HEK293 (cell line): Measurements from ENCODE around the gene NPTN.

Experiments used
- CTCF ChIA-PET: fragments of 350-600 bp; formaldehyde crosslinking; extraction: SDS; loops from one replicate; lab custom pipeline; 2021; ENCODE audit warnings: antibody characterized with exemption; lab: Yijun Ruan, JAX
- POLR2A ChIA-PET: fragments of 300-600 bp; formaldehyde crosslinking; extraction: SDS; loops from one replicate; lab custom pipeline; 2020; ENCODE audit warnings: antibody characterized with exemption, inconsistent platforms; lab: Yijun Ruan, JAX
- H3K27ac ChIP-seq: fragments of 200-500 bp; sonication (Bioruptor generic); 2 replicates; pipeline ENCODE4 v1.5.1; 2014; ENCODE audit warnings: low read depth, low read length, control low read depth, inconsistent platforms; ENCODE audit errors: extremely low read depth
- H3K36me3 ChIP-seq, 2 experiments: fragments of 200-500 bp in 1 of 2; sonication (Bioruptor generic) in 1 of 2; 1 replicate in 1 of 2; 2 replicates in 1 of 2; pipeline ENCODE4 v1.5.1; 2014 to 2017; ENCODE audit warnings: inconsistent platforms in 2 of 2, low read length in 2 of 2; ENCODE audit not compliant: control insufficient read depth in 2 of 2, insufficient read depth in 1 of 2
- H3K4me1 ChIP-seq: fragments of 200-500 bp; sonication (Bioruptor generic); 2 replicates; pipeline ENCODE4 v1.5.1; 2014; ENCODE audit warnings: mild to moderate bottlenecking, low read length, inconsistent platforms; ENCODE audit not compliant: control insufficient read depth, insufficient read depth
- H3K4me3 ChIP-seq: 2 replicates; pipeline ENCODE4 v1.5.1; 2011; ENCODE audit warnings: low read depth, mild to moderate bottlenecking, control low read depth, low read length, moderate library complexity
- H3K9me3 ChIP-seq: fragments of 200-500 bp; sonication (Bioruptor generic); 2 replicates; pipeline ENCODE4 v1.5.1; 2014; ENCODE audit warnings: low read depth, low read length, inconsistent platforms; ENCODE audit not compliant: control insufficient read depth, insufficient read depth
- KLF1 ChIP-seq: fragments of 450-650 bp; formaldehyde crosslinking; IDR thresholded peaks from 2 replicates; pipeline ENCODE4 v1.5.1; 2016; ENCODE audit warnings: missing biosample characterization, missing genetic modification characterization
- PRDM10 ChIP-seq: fragments of 450-650 bp; formaldehyde crosslinking; IDR thresholded peaks from 2 replicates; pipeline ENCODE4 v1.5.1; 2016; ENCODE audit warnings: missing biosample characterization, missing genetic modification characterization
- SCRT2 ChIP-seq: fragments of 450-650 bp; formaldehyde crosslinking; IDR thresholded peaks from 2 replicates; pipeline ENCODE4 v1.5.1; 2016; ENCODE audit warnings: missing biosample characterization, missing genetic modification characterization
- SETDB1 ChIP-seq: IDR thresholded peaks from one replicate; pipeline ENCODE4 v1.6.1; 2017; ENCODE audit warnings: mild to moderate bottlenecking, low read length, moderate library complexity, mixed read lengths; ENCODE audit not compliant: insufficient read length
- WT1 ChIP-seq: fragments of 450-650 bp; formaldehyde crosslinking; IDR thresholded peaks from 2 replicates; pipeline ENCODE4 v1.5.1; 2016; ENCODE audit warnings: missing biosample characterization, missing genetic modification characterization
- ZBTB6 ChIP-seq: fragments of 450-650 bp; formaldehyde crosslinking; IDR thresholded peaks from 2 replicates; pipeline ENCODE4 v1.5.1; 2017; ENCODE audit warnings: missing biosample characterization, missing genetic modification characterization
- ZFP3 ChIP-seq: fragments of 450-650 bp; formaldehyde crosslinking; IDR thresholded peaks from 2 replicates; pipeline ENCODE4 v1.5.1; 2016; ENCODE audit warnings: low read depth, missing biosample characterization, missing genetic modification characterization
- ZNF138 ChIP-seq: fragments of 450-650 bp; formaldehyde crosslinking; IDR thresholded peaks from 2 replicates; pipeline ENCODE4 v1.5.1; 2016; ENCODE audit warnings: missing biosample characterization, missing genetic modification characterization, borderline replicate concordance
- ZNF239 ChIP-seq: fragments of 450-650 bp; formaldehyde crosslinking; IDR thresholded peaks from 2 replicates; pipeline ENCODE4 v1.5.1; 2016; ENCODE audit warnings: missing biosample characterization, missing genetic modification characterization
- ZNF354C ChIP-seq: fragments of 450-650 bp; formaldehyde crosslinking; IDR thresholded peaks from 2 replicates; pipeline ENCODE4 v1.5.1; 2016; ENCODE audit warnings: missing biosample characterization, missing genetic modification characterization, low read depth, borderline replicate concordance
- ZNF394 ChIP-seq: fragments of 450-650 bp; formaldehyde crosslinking; IDR thresholded peaks from 2 replicates; pipeline ENCODE4 v1.5.1; 2016; ENCODE audit warnings: missing biosample characterization, missing genetic modification characterization, mild to moderate bottlenecking, moderate library complexity, borderline replicate concordance
- ZNF423 ChIP-seq: fragments of 450-650 bp; formaldehyde crosslinking; IDR thresholded peaks from 2 replicates; pipeline ENCODE4 v1.5.1; 2016; ENCODE audit warnings: missing biosample characterization, missing genetic modification characterization
- ZNF549 ChIP-seq: fragments of 450-650 bp; IDR thresholded peaks from 2 replicates; pipeline ENCODE4 v1.5.1; 2018; ENCODE audit warnings: missing biosample characterization, missing genetic modification characterization, mild to moderate bottlenecking, inconsistent platforms, moderate library complexity
- ZNF621 ChIP-seq: fragments of 450-650 bp; formaldehyde crosslinking; IDR thresholded peaks from 2 replicates; pipeline ENCODE4 v1.5.1; 2017; ENCODE audit warnings: missing biosample characterization, missing genetic modification characterization

NPTN gene

GRCh38 chr15:73633111-73633990 lies at the start of gene NPTN (continued):
- TF ChIP-seq ZFP3 (tag by site-specific recombination) (0 out of 2 replicates have a peak, but pooled peaks have one; percentile 22), ZNF394 (tag by site-specific recombination) (peak; percentile 73; the same call in 1 of the 2 replicates), SCRT2 (tag by site-specific recombination) (no peak)

GRCh38 chr15:73682600-73683090 lies 49.5 kb upstream of the NPTN start:
- Histone ChIP-seq H3K27ac (no peak overlapping the region), H3K9me3 (no peaks in the 10 kb centered on the region), H3K4me3 (no peak overlapping the region), H3K4me1 (peaks cover 19% of the 10 kb centered on the region), H3K36me3 (no peaks in the 10 kb centered on the region)
- ChIA-PET POLR2A (interaction anchor here (1.2 kb wide), 1 partner anchor 48 kb away, joined by 4 read pairs; no protein-coding TSS in a partner anchor), CTCF (interaction anchor here (0.6 to 14.1 kb wide), 8 partner anchors 10 to 187 kb away, joined by 3 to 261 read pairs (median 4); partner anchors contain the start of gene NPTN)
- TF ChIP-seq ZNF354C (no peak), KLF1 (tag by site-specific recombination) (peak; percentile 51)

- TF ChIP-seq PRDM10 (tag by site-specific recombination) (peak; percentile 97), ZNF394 (tag by site-specific recombination) (no peak)
- Histone ChIP-seq H3K9me3 (no peaks in the 10 kb centered on the region), H3K36me3 (no peaks in the 10 kb centered on the region), H3K4me1 (peaks cover 19% of the 10 kb centered on the region), H3K4me3 (no peak overlapping the region), H3K27ac (no peak overlapping the region)
- POLR2A ChIA-PET = no interaction called here
- CTCF ChIA-PET = interaction anchor here (1.0 to 14.1 kb wide), 3 partner anchors 17 to 47 kb away, joined by 3 to 261 read pairs (median 94); partner anchors contain the start of gene NPTN
These were observed 48.8 kb upstream of the NPTN start for GRCh38 chr15:73681856-73682599.

GRCh38 chr15:73681063-73681462 lies 47.9 kb upstream of the NPTN start:
- TF ChIP-seq ZBTB6 (tag by site-specific recombination) (no peak), ZNF621 (no peak), ZFP3 (tag by site-specific recombination) (no peak), ZNF423 (tag by site-specific recombination) (no peak), ZNF138 (tag by site-specific recombination) (no peak), ZNF239 (tag by site-specific recombination) (no peak), WT1 (tag by site-specific recombination) (no peak), ZNF549 (tag by site-specific recombination) (no peak), SETDB1 (no peak)
- POLR2A ChIA-PET = no interaction called here
- CTCF ChIA-PET = interaction anchor here (0.7 to 14.1 kb wide), 3 partner anchors 18 to 190 kb away, joined by 3 to 261 read pairs (median 4); no protein-coding TSS in a partner anchor

More at GRCh38 chr15:73681063-73681462, 47.9 kb upstream of the NPTN start:
- Histone ChIP-seq H3K9me3 (no peaks in the 10 kb centered on the region), H3K4me1 (peaks cover 10% of the 10 kb centered on the region), H3K36me3 (no peaks in the 10 kb centered on the region), H3K27ac (no peak overlapping the region), H3K4me3 (no peak overlapping the region)
